Mononuclear cell (primary cell): ENCODE measurements around the gene ACACA. TPM values are rescaled to one million over a fixed set of nuclear protein-coding genes. Genes with fewer than 3 reads are reported as not detected.

Experiments
- H3K27me3 ChIP-seq: 2 replicates; pipeline ENCODE4 v1.6.0; 2011; ENCODE audit warnings: low read length, control low read depth; ENCODE audit not compliant: insufficient read depth
- H3K4me1 ChIP-seq: 2 replicates; pipeline ENCODE4 v1.5.1; 2011; ENCODE audit warnings: mild to moderate bottlenecking, low read length, control low read depth; ENCODE audit not compliant: insufficient read depth
- H3K4me3 ChIP-seq: 2 replicates; pipeline ENCODE4 v1.5.1; 2011; ENCODE audit warnings: mild to moderate bottlenecking, low read length, moderate library complexity
- H3K9me3 ChIP-seq: 2 replicates; pipeline ENCODE4 v1.5.1; 2011; ENCODE audit warnings: low read depth, mild to moderate bottlenecking, control low read depth, low read length
- total RNA-seq: library from RNA; depleted of rRNA; stranded (reverse); fragments of >200 nt; gene quantifications from one replicate; pipeline ENCODE4 v1.2.3, GENCODE V29; 2012

ACACA gene
- total RNA-seq, 1 donor = 21.9 TPM

DNA sequence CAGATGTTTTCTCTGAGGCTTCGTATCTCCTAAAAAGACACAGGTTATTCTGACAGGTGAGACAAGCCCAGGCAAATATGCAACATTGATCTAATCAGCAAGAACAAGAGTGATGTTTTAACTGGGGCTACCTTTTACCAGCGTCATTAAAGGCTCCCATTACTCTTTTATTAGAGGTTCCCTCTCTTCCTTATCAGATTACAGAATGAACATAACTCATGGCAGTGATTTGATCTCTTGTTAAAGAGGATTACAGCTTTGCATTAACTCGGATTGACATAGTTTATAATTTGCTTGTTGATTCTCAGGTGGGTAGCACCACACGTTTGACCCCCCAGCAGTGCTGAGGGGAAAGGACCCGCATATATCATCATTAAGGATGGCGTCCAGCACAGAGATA lies 367.4 kb downstream of the ACACA start:
- Histone ChIP-seq H3K4me1 (no peaks in the 10 kb centered on the region), H3K9me3 (no peaks in the 10 kb centered on the region)

GRCh38 chr17:37037590-37038155 lies 369.0 kb downstream of the ACACA start:
- H3K27me3 ChIP-seq = no peaks in the 10 kb centered on the region
- H3K4me1 ChIP-seq = no peaks in the 10 kb centered on the region
- H3K4me3 ChIP-seq = no peak overlapping the region
- no peaks in the 10 kb centered on the region for H3K9me3 ChIP-seq

More for the DNA sequence above, 367.4 kb downstream of the ACACA start:
- Histone ChIP-seq H3K4me3 (no peak overlapping the region), H3K27me3 (no peaks in the 10 kb centered on the region)

Other genes with a start within 250 kb of the ACACA start
- not detected for gene C17orf78, start 30.9 kb downstream of the ACACA start, total RNA-seq
- 12.0 TPM for gene TADA2A, start 50 bp upstream of the ACACA start, total RNA-seq
- 5.0 TPM for gene DUSP14, start 83.1 kb upstream of the ACACA start, total RNA-seq
- 46.7 TPM for gene SYNRG, start 202.6 kb upstream of the ACACA start, total RNA-seq
- gene DDX52, start 236.6 kb upstream of the ACACA start, total RNA-seq = 30.0 TPM